Adipocyte (in vitro differentiated cells): ENCODE results near the gene DPP6.

Experiments used
- DNase-seq: peaks from one replicate; pipeline ENCODE4 v3.0.0-alpha.2; 2015; ENCODE audit warnings: low read depth
- H3K27me3 ChIP-seq: replicated peaks from 2 replicates; pipeline ENCODE4 v1.7.0; 2013; ENCODE audit warnings: mild to moderate bottlenecking, low read length, moderate library complexity; ENCODE audit not compliant: control insufficient read depth, insufficient read depth
- H3K36me3 ChIP-seq: 2 replicates; pipeline ENCODE4 v1.7.0; 2013; ENCODE audit warnings: low read length, mild to moderate bottlenecking, moderate library complexity; ENCODE audit not compliant: control insufficient read depth, insufficient read depth, severe bottlenecking
- H3K4me1 ChIP-seq: 2 replicates; pipeline ENCODE4 v1.7.0; 2013; ENCODE audit warnings: mild to moderate bottlenecking, low read length, moderate library complexity; ENCODE audit not compliant: control insufficient read depth, insufficient read depth
- H3K4me3 ChIP-seq: 2 replicates; pipeline ENCODE4 v1.7.0; 2013; ENCODE audit warnings: mild to moderate bottlenecking, low read length, moderate library complexity
- H3K9ac ChIP-seq: 2 replicates; pipeline ENCODE4 v1.7.0; 2013; ENCODE audit warnings: mild to moderate bottlenecking, low read length, moderate library complexity
- H3K9me3 ChIP-seq: 2 replicates; pipeline ENCODE4 v1.7.0; 2013; ENCODE audit warnings: mild to moderate bottlenecking, low read length, moderate library complexity; ENCODE audit not compliant: control insufficient read depth

The DPP6 gene

DNA sequence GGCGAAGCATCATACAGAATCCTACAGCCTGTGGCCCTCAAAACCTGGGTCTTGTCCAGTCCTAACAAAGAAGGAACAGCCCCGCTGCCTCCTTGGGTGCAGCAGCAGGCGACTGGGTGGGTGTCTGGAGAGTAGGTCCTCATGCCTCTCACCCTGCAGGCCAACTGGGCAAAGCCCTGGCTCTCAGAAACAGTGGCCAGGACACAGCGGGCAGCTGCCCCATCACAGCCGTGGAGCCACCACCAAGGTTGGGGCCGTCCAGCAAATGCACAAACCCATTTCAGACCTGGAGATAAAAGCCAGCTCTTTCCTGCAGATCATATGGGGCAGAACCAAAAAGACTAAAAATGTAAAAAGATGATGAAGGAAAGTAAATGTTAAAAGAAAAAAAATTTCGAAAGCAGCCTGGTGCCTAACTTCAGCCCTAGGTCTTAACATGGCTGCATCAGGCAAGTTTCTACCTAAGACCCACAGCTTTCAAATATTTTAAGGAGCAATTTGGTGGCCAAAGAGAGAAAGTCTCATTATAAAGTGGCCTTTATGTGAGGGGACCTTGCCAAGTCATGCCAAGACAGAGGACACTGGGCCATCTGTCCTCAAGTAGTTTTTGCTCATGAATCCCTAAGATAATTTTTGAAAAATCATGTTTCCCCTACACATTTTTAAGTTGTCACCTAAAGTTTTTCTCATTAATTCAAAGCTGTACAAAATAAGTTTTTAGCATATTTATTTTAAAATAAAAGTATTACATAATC, 808.6 kb downstream of the DPP6 start:
- Histone ChIP-seq H3K36me3 (no peaks in the 10 kb centered on the region), H3K9me3 (no peaks in the 10 kb centered on the region), H3K9ac (no peak overlapping the region), H3K4me1 (no peaks in the 10 kb centered on the region), H3K27me3 (no peaks in the 10 kb centered on the region), H3K4me3 (no peak overlapping the region)
- DNase-seq, result no peak

DNA sequence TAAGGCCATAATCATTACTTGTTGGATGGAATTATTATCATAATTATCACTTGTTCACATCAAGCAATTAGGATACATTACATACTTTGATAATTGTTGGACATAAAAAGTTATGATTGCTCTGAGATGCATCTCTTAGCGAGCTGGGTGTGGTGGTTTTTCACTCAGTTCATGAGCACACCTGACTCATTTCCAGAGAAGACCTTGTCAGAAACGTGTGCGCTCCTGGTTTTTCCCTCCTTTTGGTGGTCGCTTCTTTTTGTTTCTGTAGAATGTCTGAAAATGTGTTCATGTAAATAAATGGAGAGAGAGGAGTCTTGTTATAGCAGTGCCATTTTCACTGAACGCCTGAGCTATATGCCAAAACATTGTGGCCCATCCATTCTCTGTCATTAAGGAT, 809.4 kb downstream of the DPP6 start:
- no peaks in the 10 kb centered on the region for H3K4me1 ChIP-seq
- no peak overlapping the region for H3K4me3 ChIP-seq
- H3K9me3 ChIP-seq, result no peaks in the 10 kb centered on the region
- H3K27me3 ChIP-seq, result no peaks in the 10 kb centered on the region
- no peak overlapping the region for H3K9ac ChIP-seq
- H3K36me3 ChIP-seq, result no peaks in the 10 kb centered on the region
- DNase-seq, result no peak

DNA sequence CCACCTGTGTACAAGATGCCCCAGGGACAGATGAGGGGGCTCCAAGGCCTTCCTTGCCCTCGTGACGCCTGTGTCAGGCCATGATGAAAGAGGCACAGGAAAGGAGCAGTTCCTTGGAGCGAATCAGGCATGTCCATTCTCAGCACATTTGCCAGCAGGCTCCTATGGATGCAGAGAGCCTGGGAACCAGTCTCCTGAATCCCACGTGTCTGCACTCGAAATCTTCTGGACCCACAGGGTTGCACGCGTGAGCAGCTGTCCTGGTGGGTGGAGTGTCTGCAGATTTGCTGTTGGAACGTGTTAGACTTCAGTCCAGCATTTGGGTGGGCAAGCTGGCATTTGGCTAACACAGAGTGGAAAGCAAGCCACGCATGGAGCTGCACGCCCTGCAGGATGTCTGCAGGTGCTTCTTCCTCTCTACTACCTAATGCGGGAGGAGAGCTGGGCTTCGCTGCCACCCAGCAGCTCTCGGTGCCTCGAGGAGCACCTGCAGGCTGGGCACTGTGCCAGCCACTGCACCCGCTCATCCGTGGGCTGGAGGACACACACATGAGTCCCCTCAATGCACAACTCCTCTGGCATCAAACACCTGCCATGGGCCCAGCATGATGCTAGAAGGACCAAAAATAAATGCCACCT, 810.1 kb downstream of the DPP6 start:
- H3K9ac ChIP-seq, result no peak overlapping the region
- H3K4me1 ChIP-seq, result no peaks in the 10 kb centered on the region
- H3K4me3 ChIP-seq, result no peak overlapping the region
- no peaks in the 10 kb centered on the region for H3K36me3 ChIP-seq
- H3K9me3 ChIP-seq, result no peaks in the 10 kb centered on the region
- DNase-seq, result no peak
- H3K27me3 ChIP-seq, result no peaks in the 10 kb centered on the region

DNA sequence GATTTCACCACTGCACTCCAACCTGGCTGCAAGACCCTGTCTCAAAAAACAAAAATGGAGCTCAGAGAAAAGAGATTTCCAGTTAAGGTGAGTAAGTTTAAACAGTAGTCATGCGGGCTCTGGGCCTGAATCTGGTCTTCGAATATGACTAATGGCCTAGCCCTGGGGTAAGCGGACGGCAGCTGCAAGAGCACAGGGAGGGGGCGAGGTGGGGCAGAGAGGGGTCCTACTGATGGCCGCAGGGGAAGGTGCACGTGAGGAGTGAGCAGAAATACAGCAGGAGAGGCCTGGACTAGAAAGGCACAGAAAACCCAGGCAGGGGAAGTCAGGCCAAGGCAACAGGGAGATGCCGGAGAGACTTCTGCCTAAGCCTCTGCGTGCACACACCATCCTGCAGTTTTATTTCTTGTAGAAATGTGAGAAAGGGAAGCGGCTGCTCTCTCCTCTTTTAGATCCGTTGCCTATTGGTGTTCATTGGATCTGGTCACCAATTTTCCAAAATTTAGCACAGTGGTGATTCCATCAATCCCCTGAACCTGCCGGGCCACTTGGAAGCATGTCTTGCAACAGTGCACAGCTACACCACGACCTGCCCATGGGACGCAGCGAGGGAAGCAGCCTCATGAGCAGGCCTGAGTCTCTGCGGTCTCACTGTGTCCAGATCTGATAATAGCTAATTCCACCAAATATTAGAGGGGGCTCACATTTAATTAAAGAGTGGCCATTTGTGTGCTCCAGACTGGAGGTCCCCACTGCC, 811.7 kb downstream of the DPP6 start:
- Histone ChIP-seq H3K9ac (no peak overlapping the region), H3K9me3 (no peaks in the 10 kb centered on the region), H3K27me3 (no peaks in the 10 kb centered on the region), H3K4me3 (no peak overlapping the region), H3K36me3 (no peaks in the 10 kb centered on the region), H3K4me1 (no peaks in the 10 kb centered on the region)
- no peak for DNase-seq

DNA sequence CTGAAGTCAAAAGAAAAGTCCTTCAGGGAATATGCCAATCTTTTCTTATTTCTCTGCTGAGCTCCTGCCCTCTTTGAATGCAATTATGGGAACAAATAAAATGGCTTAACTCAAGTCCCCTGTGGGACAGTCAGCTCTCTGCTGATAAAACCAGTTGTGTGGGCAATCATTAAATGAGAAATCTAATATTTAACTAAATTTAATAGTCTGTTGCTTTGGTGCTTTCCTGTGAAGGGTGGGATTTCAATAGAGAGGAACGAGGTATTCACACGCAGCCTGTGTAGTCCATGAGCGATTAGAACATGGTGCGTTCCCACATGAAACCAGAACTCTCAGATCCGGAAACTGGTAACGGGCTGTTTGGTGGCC, 812.3 kb downstream of the DPP6 start:
- Histone ChIP-seq H3K27me3 (no peaks in the 10 kb centered on the region), H3K4me3 (no peak overlapping the region), H3K4me1 (no peaks in the 10 kb centered on the region), H3K9ac (no peak overlapping the region), H3K9me3 (no peaks in the 10 kb centered on the region), H3K36me3 (no peaks in the 10 kb centered on the region)
- no peak for DNase-seq

DNA sequence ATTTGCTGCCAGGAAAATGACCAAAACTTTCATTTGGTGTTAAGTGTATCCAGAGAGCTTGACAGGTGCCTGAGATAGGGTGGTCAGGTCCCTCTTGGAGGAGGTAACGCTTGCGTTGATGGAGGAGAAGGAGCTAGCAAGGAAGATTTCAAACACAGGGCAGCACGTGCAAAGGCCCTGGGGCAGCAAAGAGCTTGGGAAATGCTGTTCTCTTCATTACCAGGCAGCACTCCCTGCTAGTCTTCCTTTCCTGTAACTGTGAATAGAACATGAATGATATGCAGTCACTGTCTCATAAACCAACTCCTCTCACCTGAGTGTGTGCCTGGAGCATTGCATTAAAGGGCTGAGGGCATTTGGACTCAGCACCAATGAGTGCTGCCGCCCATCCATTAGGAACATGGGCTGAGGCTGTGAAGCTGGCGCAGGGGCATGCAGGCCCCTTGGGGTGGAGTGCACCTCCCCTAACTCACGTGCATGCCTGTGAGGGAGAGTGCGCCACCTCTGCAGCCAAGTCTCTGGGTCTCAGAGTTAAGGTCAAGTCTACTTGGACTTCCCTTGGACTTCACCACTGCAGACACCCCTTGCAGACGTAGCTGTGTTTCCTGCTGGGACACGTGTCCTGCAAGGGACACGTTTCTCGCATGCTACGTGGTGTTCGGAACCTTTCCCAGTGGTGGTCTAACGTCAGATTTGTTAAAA, 813.9 kb downstream of the DPP6 start:
- no peaks in the 10 kb centered on the region for H3K9me3 ChIP-seq
- H3K4me3 ChIP-seq, result no peak overlapping the region
- H3K4me1 ChIP-seq, result no peaks in the 10 kb centered on the region
- H3K9ac ChIP-seq, result no peak overlapping the region
- no peaks in the 10 kb centered on the region for H3K27me3 ChIP-seq
- no peaks in the 10 kb centered on the region for H3K36me3 ChIP-seq
- no peak for DNase-seq

DNA sequence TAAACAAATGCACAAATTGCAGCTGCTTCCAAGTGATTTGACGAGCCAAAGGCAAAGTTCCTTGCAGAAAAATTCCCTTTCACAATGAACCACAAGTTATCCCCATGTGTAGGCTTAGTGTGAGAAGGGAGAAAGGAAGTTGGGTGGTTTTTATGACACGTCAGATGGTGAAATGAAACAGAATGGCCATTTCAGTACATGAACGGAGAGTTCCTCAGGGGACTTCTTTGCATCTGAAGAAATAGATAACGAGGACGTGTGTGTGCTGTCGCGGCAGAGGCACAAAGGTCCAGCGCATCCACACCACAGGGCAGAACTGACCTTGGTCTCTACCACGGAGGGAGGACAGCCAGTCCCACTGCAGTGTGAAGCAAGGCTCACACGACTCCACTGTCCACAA, 814.9 kb downstream of the DPP6 start:
- Histone ChIP-seq H3K9ac (no peak overlapping the region), H3K9me3 (no peaks in the 10 kb centered on the region), H3K4me1 (no peaks in the 10 kb centered on the region), H3K36me3 (no peaks in the 10 kb centered on the region), H3K27me3 (no peaks in the 10 kb centered on the region), H3K4me3 (no peak overlapping the region)
- no peak for DNase-seq

DNA sequence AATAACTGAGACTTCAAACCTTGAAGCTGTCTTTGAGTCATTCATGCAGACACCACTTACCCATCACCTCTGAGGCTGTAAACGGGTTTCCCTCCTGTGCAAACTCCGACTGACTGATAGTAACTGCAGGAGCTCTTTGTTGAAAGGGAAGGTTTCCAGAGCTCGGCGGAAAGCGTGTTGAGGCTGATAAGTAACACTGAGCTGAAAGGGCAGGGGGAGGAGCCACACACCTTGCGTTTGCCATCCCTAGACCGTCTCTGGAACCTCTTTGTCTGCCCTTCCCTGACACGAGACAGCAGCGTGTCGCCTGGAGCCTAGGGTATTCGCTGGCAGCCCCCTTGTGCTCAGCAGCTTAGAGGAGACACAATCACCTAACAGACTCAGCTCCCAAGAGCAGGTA, 816.7 kb downstream of the DPP6 start:
- H3K4me3 ChIP-seq, result no peak overlapping the region
- H3K9ac ChIP-seq, result no peak overlapping the region
- no peaks in the 10 kb centered on the region for H3K9me3 ChIP-seq
- H3K27me3 ChIP-seq, result peaks cover 2% of the 10 kb centered on the region
- DNase-seq, result no peak
- H3K4me1 ChIP-seq, result no peaks in the 10 kb centered on the region
- no peaks in the 10 kb centered on the region for H3K36me3 ChIP-seq

DNA sequence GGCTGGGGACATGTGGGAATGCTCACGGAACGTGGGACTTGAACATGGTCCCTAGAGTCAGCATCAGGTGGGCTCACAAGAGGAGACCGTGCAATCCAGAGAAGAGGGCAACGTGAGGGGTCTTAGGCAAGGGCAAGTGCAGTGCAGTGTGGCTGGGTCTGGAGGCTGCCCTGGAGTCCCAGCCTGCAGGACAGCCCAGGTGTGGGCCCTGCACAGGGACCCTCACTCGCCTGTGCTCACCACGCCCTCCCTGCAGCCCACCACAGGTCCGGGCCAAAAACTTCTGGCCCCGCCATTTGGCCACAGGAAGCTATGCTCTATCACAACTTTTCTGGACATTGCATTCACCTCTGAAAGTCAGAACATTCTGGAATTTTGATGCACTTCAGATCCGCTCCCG, 817.2 kb downstream of the DPP6 start:
- Histone ChIP-seq H3K27me3 (peaks cover 2% of the 10 kb centered on the region), H3K9ac (no peak overlapping the region), H3K4me1 (no peaks in the 10 kb centered on the region), H3K9me3 (no peaks in the 10 kb centered on the region), H3K4me3 (no peak overlapping the region), H3K36me3 (no peaks in the 10 kb centered on the region)
- DNase-seq, result no peak

DNA sequence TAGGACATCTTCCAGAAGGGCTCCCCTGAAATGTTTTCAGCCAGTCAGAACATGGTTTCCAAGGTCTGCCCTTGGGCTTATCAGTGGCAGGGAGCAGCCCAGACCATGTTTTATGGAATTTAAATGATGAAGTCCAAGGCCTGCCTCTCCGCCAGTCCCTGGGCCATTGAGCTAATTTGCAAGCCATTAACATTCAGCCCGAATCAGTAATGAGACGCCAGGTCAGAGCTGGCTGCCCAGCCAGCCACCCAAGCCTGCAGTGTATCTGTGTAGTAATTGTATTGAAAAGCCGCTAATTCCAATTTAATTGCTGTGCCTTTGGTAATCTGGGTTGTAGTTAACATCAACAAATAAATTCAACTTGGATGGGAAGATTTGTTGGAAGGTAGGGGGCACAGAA, 819.3 kb downstream of the DPP6 start:
- H3K36me3 ChIP-seq, result no peaks in the 10 kb centered on the region
- DNase-seq, result no peak
- no peak overlapping the region for H3K9ac ChIP-seq
- no peaks in the 10 kb centered on the region for H3K9me3 ChIP-seq
- no peaks in the 10 kb centered on the region for H3K4me1 ChIP-seq
- peaks cover 2% of the 10 kb centered on the region for H3K27me3 ChIP-seq
- no peak overlapping the region for H3K4me3 ChIP-seq
